Calu3 (cell line): ENCODE data around the gene SOX10. TPM values are rescaled to one million over a fixed set of nuclear protein-coding genes. Genes with fewer than 3 reads are reported as not detected.
"Not testable (repeated sequence)": the region's sequence is repeated elsewhere in the genome, so short reads cannot be mapped to it uniquely, and the experiment has no call there.

ENCODE experiments used
- BruUV-seq: library from RNA; stranded (reverse); fragments of 400-500 nt; replicated peaks from 2 replicates; lab custom pipeline; 2021; lab: Mats Ljungman, UMichigan
- CTCF ChIA-PET: fragments of 300-600 bp; sonication (Branson Sonifier 250); formaldehyde crosslinking; loops from one replicate; lab custom pipeline; 2022; ENCODE audit warnings: antibody characterized with exemption; lab: Charles Lee
- DNase-seq: peaks from one replicate; pipeline ENCODE4 v3.0.0; 2022
- H3K27ac Mint-ChIP-seq: one replicate; pipeline ENCODE4 v1.8.0; 2022; ENCODE audit warnings: mixed read lengths; ENCODE audit not compliant: unreplicated experiment
- H3K27me3 Mint-ChIP-seq: one replicate; pipeline ENCODE4 v1.8.0; 2022; ENCODE audit warnings: mixed read lengths; ENCODE audit not compliant: unreplicated experiment
- H3K36me3 Mint-ChIP-seq: one replicate; pipeline ENCODE4 v1.8.0; 2022; ENCODE audit warnings: mild to moderate bottlenecking, moderate library complexity, mixed read lengths; ENCODE audit not compliant: insufficient read depth, unreplicated experiment
- H3K4me1 Mint-ChIP-seq: one replicate; pipeline ENCODE4 v1.8.0; 2022; ENCODE audit warnings: mild to moderate bottlenecking, low read depth, mixed read lengths; ENCODE audit not compliant: unreplicated experiment
- H3K4me3 Mint-ChIP-seq: one replicate; pipeline ENCODE4 v1.8.0; 2022; ENCODE audit warnings: mild to moderate bottlenecking, low read depth, moderate library complexity, mixed read lengths; ENCODE audit not compliant: unreplicated experiment
- H3K9me3 Mint-ChIP-seq: one replicate; pipeline ENCODE4 v1.8.0; 2022; ENCODE audit warnings: low read depth, mixed read lengths; ENCODE audit not compliant: unreplicated experiment
- intact Hi-C: fragments of 100-400 bp; cut with micrococcal nuclease; formaldehyde crosslinking; loops from one replicate; pipeline ENCODE4 v1.10.0; 2022; ENCODE audit not compliant: unreplicated experiment
- total RNA-seq: library from RNA; stranded (reverse); gene quantifications from 2 replicates; pipeline ENCODE4 v1.2.3, GENCODE V29; 2022
- TF ChIP-seq, protein P1 (sequence below): fragments of 200-600 bp; IDR thresholded peaks from one replicate; pipeline ENCODE4 v1.8.0; 2022; ENCODE audit warnings: antibody characterized with exemption; ENCODE audit not compliant: unreplicated experiment

SOX10 gene
- total RNA-seq, 1 experiment from 2014 or later = not detected

DNA sequence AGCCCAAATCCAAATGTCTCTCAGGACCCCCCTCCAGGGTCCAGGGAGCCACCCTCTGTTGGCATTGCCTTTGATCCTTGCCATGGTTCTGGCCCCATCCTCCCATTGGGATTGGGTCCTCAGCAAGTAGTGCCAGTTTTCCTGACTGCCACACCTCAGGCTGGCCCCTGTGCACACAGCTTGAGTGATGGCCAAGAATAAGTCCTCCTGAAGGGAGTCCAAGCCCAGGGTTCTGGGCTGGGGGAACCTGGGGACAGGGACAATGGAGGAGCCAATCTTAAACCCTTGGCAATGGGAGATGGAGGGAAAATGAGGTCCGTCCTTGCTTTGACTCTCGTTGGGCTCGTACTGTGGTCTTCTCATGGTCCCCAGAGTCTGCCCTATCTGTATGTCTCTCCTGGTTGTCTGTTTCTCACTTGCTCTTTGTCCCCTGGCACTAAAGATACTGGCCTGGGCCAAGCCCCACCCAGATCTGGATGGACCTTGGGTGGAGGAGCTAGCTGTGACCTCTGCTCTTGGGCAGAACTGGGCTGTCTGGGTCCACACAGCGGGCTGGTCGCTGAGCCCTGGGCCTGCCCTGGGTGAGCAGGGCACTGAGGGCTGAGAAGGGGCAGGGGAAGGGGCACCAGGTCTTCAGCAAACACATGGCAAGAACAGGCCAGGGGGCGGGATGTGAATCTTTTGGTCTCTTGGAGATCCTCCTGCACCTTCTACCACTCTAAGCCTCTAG lies 2.9 kb downstream of the SOX10 start:
- Mint-ChIP-seq H3K27ac (no peak overlapping the region), H3K4me1 (no peaks in the 10 kb centered on the region), H3K27me3 (no peaks in the 10 kb centered on the region), H3K36me3 (no peaks in the 10 kb centered on the region), H3K4me3 (no peak overlapping the region), H3K9me3 (no peaks in the 10 kb centered on the region)
- TF ChIP-seq, protein P1, sequence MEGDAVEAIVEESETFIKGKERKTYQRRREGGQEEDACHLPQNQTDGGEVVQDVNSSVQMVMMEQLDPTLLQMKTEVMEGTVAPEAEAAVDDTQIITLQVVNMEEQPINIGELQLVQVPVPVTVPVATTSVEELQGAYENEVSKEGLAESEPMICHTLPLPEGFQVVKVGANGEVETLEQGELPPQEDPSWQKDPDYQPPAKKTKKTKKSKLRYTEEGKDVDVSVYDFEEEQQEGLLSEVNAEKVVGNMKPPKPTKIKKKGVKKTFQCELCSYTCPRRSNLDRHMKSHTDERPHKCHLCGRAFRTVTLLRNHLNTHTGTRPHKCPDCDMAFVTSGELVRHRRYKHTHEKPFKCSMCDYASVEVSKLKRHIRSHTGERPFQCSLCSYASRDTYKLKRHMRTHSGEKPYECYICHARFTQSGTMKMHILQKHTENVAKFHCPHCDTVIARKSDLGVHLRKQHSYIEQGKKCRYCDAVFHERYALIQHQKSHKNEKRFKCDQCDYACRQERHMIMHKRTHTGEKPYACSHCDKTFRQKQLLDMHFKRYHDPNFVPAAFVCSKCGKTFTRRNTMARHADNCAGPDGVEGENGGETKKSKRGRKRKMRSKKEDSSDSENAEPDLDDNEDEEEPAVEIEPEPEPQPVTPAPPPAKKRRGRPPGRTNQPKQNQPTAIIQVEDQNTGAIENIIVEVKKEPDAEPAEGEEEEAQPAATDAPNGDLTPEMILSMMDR = no peak
- intact Hi-C loops = no loop called here
- CTCF ChIA-PET = no interaction called here
- BruUV-seq = no TSS peak
- no peak for DNase-seq

- Mint-ChIP-seq H3K4me1 (no peaks in the 10 kb centered on the region), H3K9me3 (no peaks in the 10 kb centered on the region), H3K27me3 (no peaks in the 10 kb centered on the region), H3K4me3 (no peak overlapping the region), H3K36me3 (no peaks in the 10 kb centered on the region), H3K27ac (no peak overlapping the region)
- BruUV-seq = no TSS peak
- intact Hi-C loops = no loop called here
- TF ChIP-seq, protein P1 = no peak
- DNase-seq = no peak
- CTCF ChIA-PET = no interaction called here
Observed at GRCh38 chr22:37979782-37980181, 4.6 kb downstream of the SOX10 start.

- CTCF ChIA-PET = interaction anchor here (0.9 kb wide), 1 partner anchor 80 kb away, joined by 5 read pairs; no protein-coding TSS in a partner anchor
- TF ChIP-seq, protein P1 = no peak
- H3K4me3 Mint-ChIP-seq = no peak overlapping the region
- no TSS peak for BruUV-seq
- H3K27ac Mint-ChIP-seq = no peak overlapping the region
- no peaks in the 10 kb centered on the region for H3K4me1 Mint-ChIP-seq
- no peaks in the 10 kb centered on the region for H3K36me3 Mint-ChIP-seq
- H3K27me3 Mint-ChIP-seq = no peaks in the 10 kb centered on the region
- intact Hi-C loops = no loop called here
- DNase-seq = no peak
- H3K9me3 Mint-ChIP-seq = no peaks in the 10 kb centered on the region
Observed at GRCh38 chr22:37976547-37976946, 7.8 kb downstream of the SOX10 start.

- H3K4me3 Mint-ChIP-seq, DNase-seq, H3K27ac Mint-ChIP-seq, H3K4me1 Mint-ChIP-seq, intact Hi-C loops, BruUV-seq, H3K9me3 Mint-ChIP-seq, H3K36me3 Mint-ChIP-seq, H3K27me3 Mint-ChIP-seq: not testable (repeated sequence)
- CTCF ChIA-PET = interaction anchor here (0.6 kb wide), 1 partner anchor 278 kb away, joined by 6 read pairs; no protein-coding TSS in a partner anchor
Observed at GRCh38 chr22:37976022-37976421, 8.3 kb downstream of the SOX10 start.

GRCh38 chr22:37975153-37975552 lies 9.2 kb downstream of the SOX10 start:
- intact Hi-C loops = no loop called here
- Mint-ChIP-seq H3K9me3 (no peaks in the 10 kb centered on the region), H3K36me3 (no peaks in the 10 kb centered on the region), H3K4me3 (no peak overlapping the region), H3K27me3 (no peaks in the 10 kb centered on the region), H3K27ac (no peak overlapping the region), H3K4me1 (no peaks in the 10 kb centered on the region)
- TF ChIP-seq, protein P1 = no peak
- DNase-seq = no peak
- CTCF ChIA-PET = no interaction called here
- no TSS peak for BruUV-seq
